H1 (cell line): Measurements from ENCODE around the gene PDE4D.

Experiments
- CHD2 ChIP-seq: IDR thresholded peaks from 2 replicates; pipeline ENCODE4 v1.6.1; 2012; ENCODE audit warnings: low read length, improper control_type of control experiment
- EP300 ChIP-seq, 2 experiments: IDR thresholded peaks; 1 replicate in 1 of 2; 2 replicates in 1 of 2; pipeline ENCODE4 v1.6.1; 2011 to 2012; ENCODE audit warnings: low read depth in 2 of 2, low read length in 2 of 2, mild to moderate bottlenecking in 2 of 2, borderline replicate concordance in 1 of 2, inconsistent platforms in 1 of 2, moderate library complexity in 1 of 2
- GABPA ChIP-seq: IDR thresholded peaks from 2 replicates; pipeline ENCODE4 v1.6.1; 2011; ENCODE audit warnings: mild to moderate bottlenecking, low read length, moderate library complexity, borderline replicate concordance; ENCODE audit not compliant: insufficient read depth
- HDAC6 ChIP-seq: IDR thresholded peaks from one replicate; pipeline ENCODE4 v1.7.1; 2012; ENCODE audit warnings: low read depth, mild to moderate bottlenecking, inconsistent platforms, low read length, moderate library complexity
- POLR2A ChIP-seq, 2 experiments: IDR thresholded peaks; 1 replicate in 1 of 2; 2 replicates in 1 of 2; pipeline ENCODE4 v1.6.1; 2011; ENCODE audit warnings: low read depth in 2 of 2, low read length in 2 of 2, mild to moderate bottlenecking in 2 of 2; ENCODE audit errors: control extremely low read depth in 1 of 2
- POLR2AphosphoS5 ChIP-seq: IDR thresholded peaks from 2 replicates; pipeline ENCODE4 v1.6.1; 2011; ENCODE audit warnings: low read depth, low read length
- RAD21 ChIP-seq, 2 experiments: IDR thresholded peaks in 1 of 2; conservative IDR thresholded peaks in 1 of 2; 2 replicates each; pipeline ENCODE4 v1.6.1; 2011; ENCODE audit warnings: low read depth in 2 of 2, low read length in 2 of 2, improper control_type of control experiment in 1 of 2, inconsistent platforms in 1 of 2, mild to moderate bottlenecking in 1 of 2, moderate library complexity in 1 of 2
- RFX5 ChIP-seq: IDR thresholded peaks from 2 replicates; pipeline ENCODE4 v1.6.1; 2011; ENCODE audit warnings: low read depth, low read length, improper control_type of control experiment, borderline replicate concordance
- TBP ChIP-seq: IDR thresholded peaks from 2 replicates; pipeline ENCODE4 v1.6.1; 2011; ENCODE audit warnings: low read depth, low read length, improper control_type of control experiment
- TF ChIP-seq, protein P1 (sequence below), 3 experiments: IDR thresholded peaks; 1 replicate in 2 of 3; 2 replicates in 1 of 3; pipeline versions ENCODE4 v1.5.1 to v1.6.1; 2011; ENCODE audit warnings: low read length in 3 of 3, mild to moderate bottlenecking in 3 of 3, inconsistent platforms in 2 of 3, low read depth in 1 of 3, moderate library complexity in 1 of 3; ENCODE audit not compliant: insufficient read depth in 1 of 3; ENCODE audit errors: control extremely low read depth in 1 of 3
- TF ChIP-seq, protein P2 (sequence below): IDR thresholded peaks from 2 replicates; pipeline ENCODE4 v1.6.1; 2012; ENCODE audit warnings: low read length, inconsistent platforms

DNA sequence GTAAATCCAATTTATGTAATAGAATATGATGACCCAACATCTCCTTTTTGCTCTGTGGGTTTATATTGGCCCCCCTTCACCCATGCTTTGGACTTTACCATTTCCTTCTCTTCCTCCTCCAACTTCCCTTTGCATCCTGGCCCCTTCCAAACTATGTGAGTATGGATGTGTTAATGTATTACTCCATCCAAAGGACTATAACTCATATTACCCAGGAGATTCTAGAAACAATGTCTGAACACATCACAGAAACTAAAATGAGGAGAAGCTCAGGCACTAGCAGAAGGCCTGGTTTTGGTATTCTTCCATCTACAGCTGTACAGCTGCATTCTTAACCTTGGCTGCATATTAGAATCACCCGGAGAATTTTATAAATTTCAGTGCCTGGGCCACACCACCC is 110.7 kb downstream of the PDE4D start:
- no peak for TF ChIP-seq RAD21 (IDR thresholded peaks at IDR 0.05 in 1 of 2, conservative IDR thresholded peaks at IDR 0.05 in 1 of 2; ENCODE audit: low read depth in 2 of 2, low read length in 2 of 2)
- TF ChIP-seq POLR2A (IDR thresholded peaks at IDR 0.05; ENCODE audit: control extremely low read depth in 1 of 2, low read depth in 2 of 2, low read length in 2 of 2), result no peak
- no peak for TF ChIP-seq GABPA
- TF ChIP-seq CHD2, result no peak
- TF ChIP-seq, protein P1, sequence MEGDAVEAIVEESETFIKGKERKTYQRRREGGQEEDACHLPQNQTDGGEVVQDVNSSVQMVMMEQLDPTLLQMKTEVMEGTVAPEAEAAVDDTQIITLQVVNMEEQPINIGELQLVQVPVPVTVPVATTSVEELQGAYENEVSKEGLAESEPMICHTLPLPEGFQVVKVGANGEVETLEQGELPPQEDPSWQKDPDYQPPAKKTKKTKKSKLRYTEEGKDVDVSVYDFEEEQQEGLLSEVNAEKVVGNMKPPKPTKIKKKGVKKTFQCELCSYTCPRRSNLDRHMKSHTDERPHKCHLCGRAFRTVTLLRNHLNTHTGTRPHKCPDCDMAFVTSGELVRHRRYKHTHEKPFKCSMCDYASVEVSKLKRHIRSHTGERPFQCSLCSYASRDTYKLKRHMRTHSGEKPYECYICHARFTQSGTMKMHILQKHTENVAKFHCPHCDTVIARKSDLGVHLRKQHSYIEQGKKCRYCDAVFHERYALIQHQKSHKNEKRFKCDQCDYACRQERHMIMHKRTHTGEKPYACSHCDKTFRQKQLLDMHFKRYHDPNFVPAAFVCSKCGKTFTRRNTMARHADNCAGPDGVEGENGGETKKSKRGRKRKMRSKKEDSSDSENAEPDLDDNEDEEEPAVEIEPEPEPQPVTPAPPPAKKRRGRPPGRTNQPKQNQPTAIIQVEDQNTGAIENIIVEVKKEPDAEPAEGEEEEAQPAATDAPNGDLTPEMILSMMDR (IDR thresholded peaks at IDR 0.05; ENCODE audit: control extremely low read depth in 1 of 3, insufficient read depth in 1 of 3, low read depth in 1 of 3, low read length in 3 of 3), result no peak
- no peak for TF ChIP-seq HDAC6
- TF ChIP-seq, protein P2, sequence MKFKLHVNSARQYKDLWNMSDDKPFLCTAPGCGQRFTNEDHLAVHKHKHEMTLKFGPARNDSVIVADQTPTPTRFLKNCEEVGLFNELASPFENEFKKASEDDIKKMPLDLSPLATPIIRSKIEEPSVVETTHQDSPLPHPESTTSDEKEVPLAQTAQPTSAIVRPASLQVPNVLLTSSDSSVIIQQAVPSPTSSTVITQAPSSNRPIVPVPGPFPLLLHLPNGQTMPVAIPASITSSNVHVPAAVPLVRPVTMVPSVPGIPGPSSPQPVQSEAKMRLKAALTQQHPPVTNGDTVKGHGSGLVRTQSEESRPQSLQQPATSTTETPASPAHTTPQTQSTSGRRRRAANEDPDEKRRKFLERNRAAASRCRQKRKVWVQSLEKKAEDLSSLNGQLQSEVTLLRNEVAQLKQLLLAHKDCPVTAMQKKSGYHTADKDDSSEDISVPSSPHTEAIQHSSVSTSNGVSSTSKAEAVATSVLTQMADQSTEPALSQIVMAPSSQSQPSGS, result no peak
- no peak for TF ChIP-seq POLR2AphosphoS5
- TF ChIP-seq RFX5, result no peak
- TF ChIP-seq TBP, result no peak
- TF ChIP-seq EP300 (IDR thresholded peaks at IDR 0.05; ENCODE audit: borderline replicate concordance in 1 of 2, low read depth in 2 of 2, low read length in 2 of 2), result no peak
